GM12801 (cell line): ENCODE results near the gene A2ML1.

Experiments
- CTCF ChIP-seq: IDR thresholded peaks from one replicate; pipeline ENCODE4 v1.5.1; 2011; ENCODE audit warnings: control low read depth; ENCODE audit not compliant: insufficient read length; ENCODE audit errors: extremely low read depth

Gene A2ML1

GRCh38 chr12:8846305-8846704 lies 23.9 kb downstream of the A2ML1 start:
- no peak for TF ChIP-seq CTCF

GRCh38 chr12:8847435-8847834 lies 25.0 kb downstream of the A2ML1 start:
- TF ChIP-seq CTCF, result no peak

- no peak for TF ChIP-seq CTCF
These were observed 27.5 kb downstream of the A2ML1 start for GRCh38 chr12:8849876-8850275.

GRCh38 chr12:8852119-8852518 lies 29.7 kb downstream of the A2ML1 start:
- TF ChIP-seq CTCF, result no peak

- no peak for TF ChIP-seq CTCF
These were observed 33.5 kb downstream of the A2ML1 start for GRCh38 chr12:8855891-8856290.

GRCh38 chr12:8860165-8860961 lies 37.9 kb downstream of the A2ML1 start:
- no peak for TF ChIP-seq CTCF

GRCh38 chr12:8866429-8866828 lies 44.0 kb downstream of the A2ML1 start:
- no peak for TF ChIP-seq CTCF

GRCh38 chr12:8867009-8867408 lies 44.6 kb downstream of the A2ML1 start:
- TF ChIP-seq CTCF, result no peak
